ENCODE results near the gene EGFL7.
"Not testable (repeated sequence)": the region's sequence is repeated elsewhere in the genome, so short reads cannot be mapped to it uniquely, and the experiment has no call there.

Gene EGFL7

DNA sequence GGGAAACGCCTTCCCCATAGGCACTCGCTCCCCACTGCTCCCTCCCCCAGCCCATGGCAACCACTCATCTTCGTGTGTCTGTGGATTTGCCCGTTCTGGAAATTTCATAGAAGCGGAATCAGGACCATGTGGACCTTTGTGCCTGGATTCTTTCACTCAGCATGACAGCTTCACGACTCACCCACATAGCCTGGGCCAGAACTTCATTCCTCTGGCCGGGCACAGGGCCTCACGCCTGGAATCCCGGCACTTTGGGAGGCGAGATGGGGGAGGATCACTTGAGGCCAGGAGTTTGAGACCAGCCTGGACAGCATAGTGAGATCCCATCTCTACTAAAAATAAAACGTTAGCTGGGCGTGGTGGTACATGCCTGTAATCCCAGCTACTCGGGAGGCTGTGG is 37.6 kb downstream of the EGFL7 start:
- Histone ChIP-seq H2AK5ac (ENCODE audit: low read length) (no peak overlapping the region), H3K56ac (ENCODE audit: low read length) (no peak overlapping the region), H2BK15ac (replicated peaks; ENCODE audit: low read depth) (no peak overlapping the region), H3K23ac (ENCODE audit: low read length) (no peak overlapping the region), H2BK5ac (ENCODE audit: low read length) (no peak overlapping the region), H3K4me3 (ENCODE audit: low read length) (no peak overlapping the region), H3K4me1 (ENCODE audit: control insufficient read depth, low read depth, low read length) (peaks cover 2% of the 10 kb centered on the region), H3K4ac (ENCODE audit: low read depth, low read length) (no peak overlapping the region), H4K5ac (ENCODE audit: low read length) (no peak overlapping the region), H3K79me2 (ENCODE audit: control insufficient read depth, insufficient read depth, low read length) (no peaks in the 10 kb centered on the region), H2BK120ac (ENCODE audit: low read depth, low read length) (no peak overlapping the region), H3K27ac (ENCODE audit: low read depth, low read length) (no peak overlapping the region), H3K27me3 (ENCODE audit: insufficient read depth, low read length, poor library complexity) (no peaks in the 10 kb centered on the region), H3K36me3 (ENCODE audit: control insufficient read depth, insufficient read depth, low read length) (no peaks in the 10 kb centered on the region), H4K8ac (ENCODE audit: low read depth, low read length) (no peak overlapping the region), H3K9ac (ENCODE audit: low read length) (no peak overlapping the region), H3K18ac (ENCODE audit: low read length) (no peak overlapping the region), H3K79me1 (ENCODE audit: low read length) (no peaks in the 10 kb centered on the region), H3K4me2 (ENCODE audit: low read length) (no peak overlapping the region)
- WGBS (ENCODE audit: extremely low coverage, insufficient coverage, low lambda C conversion rate): no CpG with 5 or more reads among the region's 13 CpGs
- no peak for DNase-seq

DNA sequence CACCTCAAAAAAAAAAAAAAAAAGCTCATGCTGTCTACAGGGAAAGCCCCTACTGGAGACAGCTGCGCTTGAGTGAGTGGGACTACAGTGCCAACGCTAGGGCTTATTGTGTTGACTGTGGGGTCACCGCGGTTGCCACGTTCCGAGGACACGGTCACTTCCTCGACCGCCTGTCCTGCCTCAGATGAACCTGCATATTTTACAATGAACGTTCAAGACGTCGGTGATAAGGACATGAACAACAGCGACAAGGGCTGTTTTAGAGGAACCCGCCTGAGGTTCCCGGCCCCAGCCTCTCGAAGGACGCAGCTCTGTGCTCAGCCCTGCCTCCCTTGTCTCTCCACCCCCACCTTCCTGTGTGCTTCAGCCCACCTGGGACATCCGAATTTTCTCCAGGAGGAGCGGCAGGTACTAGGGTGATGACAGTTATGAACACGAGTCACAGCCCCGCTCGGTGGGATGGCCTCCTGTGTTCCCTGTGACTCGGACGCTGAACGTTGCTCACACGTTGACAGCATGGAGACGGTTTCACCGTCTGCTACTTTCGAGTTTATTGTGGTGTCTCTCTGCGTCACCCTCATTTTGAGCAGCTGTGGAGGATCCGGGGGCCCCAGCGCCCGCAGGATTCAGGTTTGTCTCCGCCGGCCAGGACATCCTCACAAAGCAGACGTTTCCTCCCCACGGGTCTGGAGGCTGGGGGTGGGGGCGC is 38.4 kb downstream of the EGFL7 start:
- DNase-seq: no peak
- no peak overlapping the region for H3K4me3 ChIP-seq (ENCODE audit: low read length)
- WGBS (ENCODE audit: extremely low coverage, insufficient coverage, low lambda C conversion rate): no CpG with 5 or more reads among the region's 38 CpGs

DNA sequence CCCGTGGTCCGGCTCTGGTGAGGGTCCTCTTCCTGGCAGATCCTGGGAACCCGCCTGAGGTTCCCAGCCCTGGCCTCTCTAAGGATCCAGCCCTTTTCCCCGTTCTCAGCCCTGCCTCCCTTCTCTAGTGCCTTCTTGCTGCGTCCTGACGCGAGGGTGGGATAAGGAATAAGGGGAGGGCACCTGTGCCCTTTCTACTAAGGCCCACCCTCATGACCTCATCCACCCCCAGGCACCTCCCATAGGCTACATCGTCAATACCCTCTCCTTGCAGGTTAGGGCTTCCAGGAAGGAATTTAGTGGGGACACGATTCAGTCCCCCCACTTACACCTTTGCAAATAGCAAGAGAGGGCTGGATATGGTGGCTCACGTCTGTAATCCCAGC is 38.9 kb downstream of the EGFL7 start:
- DNase-seq: no peak
- no peak overlapping the region for H2BK120ac ChIP-seq (ENCODE audit: low read depth, low read length)
- H4K5ac ChIP-seq (ENCODE audit: low read length): no peak overlapping the region
- no peak overlapping the region for H3K4ac ChIP-seq (ENCODE audit: low read depth, low read length)
- H3K4me3 ChIP-seq (ENCODE audit: low read length): no peak overlapping the region
- no peak overlapping the region for H3K56ac ChIP-seq (ENCODE audit: low read length)
- no peak overlapping the region for H3K9ac ChIP-seq (ENCODE audit: low read length)
- H2BK5ac ChIP-seq (ENCODE audit: low read length): no peak overlapping the region
- H3K18ac ChIP-seq (ENCODE audit: low read length): no peak overlapping the region
- H3K23ac ChIP-seq (ENCODE audit: low read length): no peak overlapping the region
- no peak overlapping the region for H2AK5ac ChIP-seq (ENCODE audit: low read length)
- no peak overlapping the region for H2BK15ac ChIP-seq (replicated peaks; ENCODE audit: low read depth)
- no peaks in the 10 kb centered on the region for H3K79me2 ChIP-seq (ENCODE audit: control insufficient read depth, insufficient read depth, low read length)
- H3K27ac ChIP-seq (ENCODE audit: low read depth, low read length): no peak overlapping the region
- no peaks in the 10 kb centered on the region for H3K79me1 ChIP-seq (ENCODE audit: low read length)
- no peaks in the 10 kb centered on the region for H3K27me3 ChIP-seq (ENCODE audit: insufficient read depth, low read length, poor library complexity)
- WGBS (ENCODE audit: extremely low coverage, insufficient coverage, low lambda C conversion rate): no CpG with 5 or more reads among the region's 10 CpGs
- peaks cover 2% of the 10 kb centered on the region for H3K4me1 ChIP-seq (ENCODE audit: control insufficient read depth, low read depth, low read length)
- H4K8ac ChIP-seq (ENCODE audit: low read depth, low read length): no peak overlapping the region
- no peak overlapping the region for H3K4me2 ChIP-seq (ENCODE audit: low read length)
- H3K36me3 ChIP-seq (ENCODE audit: control insufficient read depth, insufficient read depth, low read length): no peaks in the 10 kb centered on the region

More for the DNA sequence above, 38.4 kb downstream of the EGFL7 start:
- no peaks in the 10 kb centered on the region for H3K27me3 ChIP-seq (ENCODE audit: insufficient read depth, low read length, poor library complexity)
- no peak overlapping the region for H3K4me2 ChIP-seq (ENCODE audit: low read length)
- no peak overlapping the region for H3K23ac ChIP-seq (ENCODE audit: low read length)
- no peak overlapping the region for H4K8ac ChIP-seq (ENCODE audit: low read depth, low read length)
- no peaks in the 10 kb centered on the region for H3K79me1 ChIP-seq (ENCODE audit: low read length)
- H2BK15ac ChIP-seq (replicated peaks; ENCODE audit: low read depth): no peak overlapping the region
- H2AK5ac ChIP-seq (ENCODE audit: low read length): no peak overlapping the region
- no peaks in the 10 kb centered on the region for H3K79me2 ChIP-seq (ENCODE audit: control insufficient read depth, insufficient read depth, low read length)
- no peak overlapping the region for H3K56ac ChIP-seq (ENCODE audit: low read length)
- no peak overlapping the region for H2BK5ac ChIP-seq (ENCODE audit: low read length)
- no peak overlapping the region for H3K18ac ChIP-seq (ENCODE audit: low read length)
- H2BK120ac ChIP-seq (ENCODE audit: low read depth, low read length): no peak overlapping the region
- H3K27ac ChIP-seq (ENCODE audit: low read depth, low read length): no peak overlapping the region
- H3K4ac ChIP-seq (ENCODE audit: low read depth, low read length): no peak overlapping the region
- no peak overlapping the region for H4K5ac ChIP-seq (ENCODE audit: low read length)
- peaks cover 2% of the 10 kb centered on the region for H3K4me1 ChIP-seq (ENCODE audit: control insufficient read depth, low read depth, low read length)
- no peaks in the 10 kb centered on the region for H3K36me3 ChIP-seq (ENCODE audit: control insufficient read depth, insufficient read depth, low read length)
- H3K9ac ChIP-seq (ENCODE audit: low read length): no peak overlapping the region

DNA sequence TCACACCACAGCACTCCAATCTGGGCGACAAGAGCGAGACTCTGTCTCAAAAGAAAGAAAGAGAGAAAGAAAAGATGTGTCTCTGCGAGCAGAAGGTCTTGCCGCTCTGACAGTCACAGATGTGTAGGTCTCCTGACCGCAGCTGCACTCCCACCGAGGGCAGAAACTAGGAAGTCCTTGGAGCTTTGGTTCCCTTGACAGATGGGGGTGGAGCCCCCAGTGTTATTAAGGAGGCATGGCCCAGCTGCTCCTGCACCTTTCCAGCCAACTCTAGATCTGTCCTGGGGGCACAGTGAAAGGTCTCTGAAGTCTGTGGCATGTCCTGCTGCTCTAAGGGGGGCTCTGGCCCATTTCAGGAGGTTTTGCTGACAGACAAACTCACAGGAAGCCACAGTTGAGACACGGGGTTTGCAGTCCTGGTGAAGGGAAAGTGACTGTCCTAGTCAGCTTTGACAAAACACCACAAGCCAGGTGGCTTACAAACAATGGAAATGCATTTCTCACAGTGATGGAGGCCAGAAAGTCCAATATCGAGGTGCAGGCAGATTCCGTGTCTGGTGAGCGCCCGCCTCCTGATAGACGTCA is 40.7 kb downstream of the EGFL7 start:
- no peak overlapping the region for H4K8ac ChIP-seq (ENCODE audit: low read depth, low read length)
- H3K79me2 ChIP-seq (ENCODE audit: control insufficient read depth, insufficient read depth, low read length): no peaks in the 10 kb centered on the region
- H3K18ac ChIP-seq (ENCODE audit: low read length): no peak overlapping the region
- no peak overlapping the region for H3K4ac ChIP-seq (ENCODE audit: low read depth, low read length)
- no peak overlapping the region for H3K23ac ChIP-seq (ENCODE audit: low read length)
- no peak overlapping the region for H2BK5ac ChIP-seq (ENCODE audit: low read length)
- H3K4me2 ChIP-seq (ENCODE audit: low read length): no peak overlapping the region
- H2AK5ac ChIP-seq (ENCODE audit: low read length): no peak overlapping the region
- no peak overlapping the region for H2BK120ac ChIP-seq (ENCODE audit: low read depth, low read length)
- no peak for DNase-seq
- H4K5ac ChIP-seq (ENCODE audit: low read length): no peak overlapping the region
- H3K79me1 ChIP-seq (ENCODE audit: low read length): no peaks in the 10 kb centered on the region
- H3K27me3 ChIP-seq (ENCODE audit: insufficient read depth, low read length, poor library complexity): no peaks in the 10 kb centered on the region
- H3K36me3 ChIP-seq (ENCODE audit: control insufficient read depth, insufficient read depth, low read length): no peaks in the 10 kb centered on the region
- H3K27ac ChIP-seq (ENCODE audit: low read depth, low read length): no peak overlapping the region
- no peak overlapping the region for H2BK15ac ChIP-seq (replicated peaks; ENCODE audit: low read depth)
- no CpG with 5 or more reads among the region's 12 CpGs for WGBS (ENCODE audit: extremely low coverage, insufficient coverage, low lambda C conversion rate)
- no peak overlapping the region for H3K56ac ChIP-seq (ENCODE audit: low read length)
- no peak overlapping the region for H3K9ac ChIP-seq (ENCODE audit: low read length)
- H3K4me1 ChIP-seq (ENCODE audit: control insufficient read depth, low read depth, low read length): no peaks in the 10 kb centered on the region
- H3K4me3 ChIP-seq (ENCODE audit: low read length): no peak overlapping the region

DNA sequence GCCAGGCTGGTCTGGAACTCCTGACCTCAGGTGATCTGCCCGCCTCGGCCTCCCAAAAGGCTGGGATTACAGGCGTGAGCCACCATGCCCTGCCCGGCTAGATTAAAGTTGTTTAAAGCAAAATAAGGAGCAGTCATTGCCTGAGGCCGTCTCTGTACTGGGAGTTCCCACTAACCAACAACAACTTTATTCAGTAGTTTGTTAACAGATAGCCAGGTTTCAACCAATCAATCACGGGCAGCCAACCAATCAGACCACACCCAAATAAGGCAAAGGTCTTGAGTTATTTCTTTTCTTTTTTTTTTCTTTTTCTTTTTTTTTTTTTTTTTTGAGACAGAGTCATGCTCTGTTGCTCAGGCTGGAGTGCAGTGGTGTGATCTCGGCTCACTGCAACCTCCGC is 42.0 kb downstream of the EGFL7 start:
- not testable (repeated sequence) for H2BK5ac ChIP-seq (ENCODE audit: low read length); H3K18ac ChIP-seq (ENCODE audit: low read length); H3K9ac ChIP-seq (ENCODE audit: low read length); H3K56ac ChIP-seq (ENCODE audit: low read length); H2BK120ac ChIP-seq (ENCODE audit: low read depth, low read length); H3K36me3 ChIP-seq (ENCODE audit: control insufficient read depth, insufficient read depth, low read length); H3K79me1 ChIP-seq (ENCODE audit: low read length); H3K27ac ChIP-seq (ENCODE audit: low read depth, low read length); DNase-seq; H3K79me2 ChIP-seq (ENCODE audit: control insufficient read depth, insufficient read depth, low read length); H3K4ac ChIP-seq (ENCODE audit: low read depth, low read length); H3K4me2 ChIP-seq (ENCODE audit: low read length); H4K5ac ChIP-seq (ENCODE audit: low read length); H3K23ac ChIP-seq (ENCODE audit: low read length); H3K4me3 ChIP-seq (ENCODE audit: low read length); H2AK5ac ChIP-seq (ENCODE audit: low read length); H3K4me1 ChIP-seq (ENCODE audit: control insufficient read depth, low read depth, low read length); H4K8ac ChIP-seq (ENCODE audit: low read depth, low read length); H3K27me3 ChIP-seq (ENCODE audit: insufficient read depth, low read length, poor library complexity); H2BK15ac ChIP-seq (replicated peaks; ENCODE audit: low read depth)
- WGBS (ENCODE audit: extremely low coverage, insufficient coverage, low lambda C conversion rate): no CpG with 5 or more reads among the region's 8 CpGs

DNA sequence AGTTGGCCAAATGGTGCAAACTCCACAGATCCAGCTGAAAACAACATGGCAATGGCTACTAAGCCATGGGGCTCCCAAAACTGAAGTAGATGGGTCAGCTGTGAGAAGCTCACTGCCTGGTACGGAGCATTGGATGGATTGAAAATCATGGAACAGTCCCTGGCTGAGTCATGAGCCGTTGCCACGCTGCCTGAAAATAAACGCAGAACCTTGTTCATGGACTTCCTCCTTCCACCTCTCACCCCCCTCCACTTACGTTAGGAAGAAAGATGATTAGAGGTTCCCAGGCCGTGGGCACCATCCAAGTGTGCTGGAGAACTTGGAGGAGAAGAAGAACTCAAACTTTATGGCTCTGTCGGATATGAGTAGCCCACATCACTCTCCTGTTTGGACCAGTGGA is 42.8 kb downstream of the EGFL7 start:
- no peak overlapping the region for H3K56ac ChIP-seq (ENCODE audit: low read length)
- H3K4me2 ChIP-seq (ENCODE audit: low read length): no peak overlapping the region

More for the DNA sequence above, 42.8 kb downstream of the EGFL7 start:
- H3K27me3 ChIP-seq (ENCODE audit: insufficient read depth, low read length, poor library complexity): no peaks in the 10 kb centered on the region
- no peak overlapping the region for H2AK5ac ChIP-seq (ENCODE audit: low read length)
- no peak overlapping the region for H3K4ac ChIP-seq (ENCODE audit: low read depth, low read length)
- no CpG with 5 or more reads among the region's 7 CpGs for WGBS (ENCODE audit: extremely low coverage, insufficient coverage, low lambda C conversion rate)
- H4K5ac ChIP-seq (ENCODE audit: low read length): no peak overlapping the region
- no peak overlapping the region for H3K23ac ChIP-seq (ENCODE audit: low read length)
- no peak overlapping the region for H3K9ac ChIP-seq (ENCODE audit: low read length)
- H2BK120ac ChIP-seq (ENCODE audit: low read depth, low read length): no peak overlapping the region
- no peak overlapping the region for H3K4me3 ChIP-seq (ENCODE audit: low read length)
- no peak overlapping the region for H4K8ac ChIP-seq (ENCODE audit: low read depth, low read length)
- no peaks in the 10 kb centered on the region for H3K79me1 ChIP-seq (ENCODE audit: low read length)
- H2BK5ac ChIP-seq (ENCODE audit: low read length): no peak overlapping the region
- H3K36me3 ChIP-seq (ENCODE audit: control insufficient read depth, insufficient read depth, low read length): no peaks in the 10 kb centered on the region
- no peaks in the 10 kb centered on the region for H3K79me2 ChIP-seq (ENCODE audit: control insufficient read depth, insufficient read depth, low read length)
- no peak for DNase-seq
- H3K18ac ChIP-seq (ENCODE audit: low read length): no peak overlapping the region
- H2BK15ac ChIP-seq (replicated peaks; ENCODE audit: low read depth): no peak overlapping the region
- H3K4me1 ChIP-seq (ENCODE audit: control insufficient read depth, low read depth, low read length): no peaks in the 10 kb centered on the region
- no peak overlapping the region for H3K27ac ChIP-seq (ENCODE audit: low read depth, low read length)

All from mesendoderm (in vitro differentiated cells).